Muscle of leg (tissue), 11 donors: ENCODE results near the gene OSBPL5. TPM values are rescaled to one million over a fixed set of nuclear protein-coding genes. Genes with fewer than 3 reads are reported as not detected.
"Not testable (repeated sequence)": the region's sequence is repeated elsewhere in the genome, so short reads cannot be mapped to it uniquely, and the experiment has no call there.

ENCODE experiments used
- DNase-seq: peaks from one replicate; pipeline ENCODE4 v3.0.0; 2013
- H3K27ac ChIP-seq: one replicate; pipeline ENCODE4 v1.5.1; 2013; ENCODE audit warnings: mild to moderate bottlenecking, low read length, control low read depth
- H3K27me3 ChIP-seq: one replicate; pipeline ENCODE4 v1.6.1; 2013; ENCODE audit warnings: low read length; ENCODE audit not compliant: control insufficient read depth, insufficient read depth
- H3K36me3 ChIP-seq: one replicate; pipeline ENCODE4 v1.6.1; 2013; ENCODE audit warnings: low read length; ENCODE audit not compliant: control insufficient read depth, insufficient read depth
- H3K4me1 ChIP-seq: one replicate; pipeline ENCODE4 v1.6.1; 2013; ENCODE audit warnings: low read length; ENCODE audit not compliant: control insufficient read depth, insufficient read depth
- H3K4me3 ChIP-seq: one replicate; pipeline ENCODE4 v1.5.1; 2013; ENCODE audit warnings: low read length, control low read depth
- H3K9me3 ChIP-seq: replicated peaks from 2 replicates; pipeline ENCODE4 v1.6.1; 2013; ENCODE audit warnings: low read depth, low read length; ENCODE audit not compliant: control insufficient read depth
- WGBS: methylation state at CpG from one replicate; pipeline ENCODE4 v1.1.5; 2013; ENCODE audit warnings: missing lambda C conversion rate; ENCODE audit not compliant: insufficient coverage; 5-methylcytosine and 5-hydroxymethylcytosine counted together
- polyA plus RNA-seq, 8 donors: library from polyadenylated mRNA; unstranded; fragments of 120-200 nt; gene quantifications; one replicate each; pipeline versions ENCODE4 v1.2.1 to v1.2.3, GENCODE V29; 2013; ENCODE audit warnings: inconsistent platforms in 1 of 8, low replicate concordance in 1 of 8; ENCODE audit not compliant: insufficient read length in 8 of 8, insufficient read depth in 1 of 8
- total RNA-seq: library from RNA; stranded (reverse); fragments of 120-200 nt; gene quantifications from one replicate; pipeline ENCODE4 v1.2.4, GENCODE V29; 2013

Gene OSBPL5
- total and polyA plus RNA-seq, 9 donors, result 10.8 to 20.4 (median 16.2) TPM

DNA sequence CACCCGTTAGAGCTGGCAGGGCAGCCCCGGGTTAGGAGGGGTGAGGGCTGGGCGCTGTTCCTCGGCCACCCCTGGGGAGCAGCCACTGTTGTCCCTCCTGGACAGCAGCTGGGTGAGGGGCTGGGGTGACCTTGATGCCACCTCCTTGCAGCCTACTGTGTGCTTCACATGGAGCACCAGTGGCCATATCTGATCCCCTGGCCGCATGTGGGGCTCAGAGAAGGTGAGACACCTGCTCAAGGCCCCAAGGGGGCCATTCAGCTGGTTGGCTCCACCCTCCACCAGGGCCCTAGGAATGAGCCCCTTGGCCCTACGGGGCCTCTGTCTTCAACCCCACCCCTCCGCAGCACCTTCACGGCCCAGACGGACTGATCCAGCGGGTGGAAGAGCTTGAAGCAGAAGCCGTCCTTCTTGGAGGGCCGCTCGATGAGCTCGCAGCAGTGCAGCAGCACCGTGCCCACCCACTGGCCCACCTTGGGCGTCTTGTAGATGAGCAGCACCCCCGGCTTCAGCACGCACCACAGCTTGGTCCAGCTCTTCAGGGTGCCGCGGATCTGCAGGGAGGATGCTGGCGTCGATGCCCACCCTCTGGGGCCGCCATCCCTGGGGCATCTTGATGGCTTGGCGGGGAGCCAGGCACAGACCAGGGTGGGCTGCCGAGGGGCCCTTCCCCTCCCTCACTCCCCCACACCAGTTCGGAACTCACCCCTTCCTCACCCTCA, 44.9 kb downstream of the OSBPL5 start:
- DNase-seq, result no peak
- Histone ChIP-seq H3K4me3 (no peak overlapping the region), H3K36me3 (peaks cover 56% of the 10 kb centered on the region), H3K9me3 (peaks cover 5% of the 10 kb centered on the region), H3K27ac (no peak overlapping the region), H3K4me1 (peaks cover 3% of the 10 kb centered on the region), H3K27me3 (no peaks in the 10 kb centered on the region)
- WGBS, result 90% methylated on average over 24 of the region's 26 CpGs

DNA sequence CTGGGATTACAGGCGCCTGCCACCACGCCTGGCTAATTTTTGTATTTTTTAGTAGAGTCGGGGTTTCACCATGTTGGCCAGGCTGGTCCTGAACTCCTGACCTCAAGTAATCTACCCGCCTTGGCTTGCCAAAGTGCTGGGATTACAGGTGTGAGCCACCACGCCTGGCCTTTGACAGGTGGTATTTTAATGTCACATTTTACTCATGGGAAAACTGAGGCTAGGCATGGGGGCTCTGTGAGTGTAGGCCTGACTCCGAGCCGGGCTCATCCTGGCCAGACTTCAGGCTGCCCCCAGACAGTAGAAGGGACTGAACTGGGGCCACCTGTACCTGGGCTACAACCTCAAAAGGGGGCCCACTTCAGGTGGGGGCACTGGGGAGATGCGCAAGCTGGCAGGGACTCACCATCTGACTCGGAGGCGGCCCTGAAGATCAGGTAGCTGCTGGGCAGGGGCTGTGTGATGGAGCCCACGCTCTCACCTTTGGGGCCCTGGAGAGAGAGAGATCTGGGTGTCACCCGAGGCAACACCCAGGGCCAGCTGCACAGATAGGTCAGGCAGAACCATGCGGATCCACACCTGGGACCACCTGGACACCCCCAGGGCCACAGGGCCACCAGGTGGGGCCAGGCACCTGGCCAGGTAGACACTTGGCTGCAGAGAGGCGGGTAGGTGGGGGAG, 45.8 kb downstream of the OSBPL5 start:
- no peaks in the 10 kb centered on the region for H3K27me3 ChIP-seq
- H3K9me3 ChIP-seq, result peaks cover 10% of the 10 kb centered on the region
- peaks cover 1% of the 10 kb centered on the region for H3K4me1 ChIP-seq
- no peak overlapping the region for H3K27ac ChIP-seq
- 96% methylated on average over 12 of the region's 14 CpGs for WGBS
- no peak for DNase-seq
- H3K36me3 ChIP-seq, result peaks cover 49% of the 10 kb centered on the region
- no peak overlapping the region for H3K4me3 ChIP-seq

DNA sequence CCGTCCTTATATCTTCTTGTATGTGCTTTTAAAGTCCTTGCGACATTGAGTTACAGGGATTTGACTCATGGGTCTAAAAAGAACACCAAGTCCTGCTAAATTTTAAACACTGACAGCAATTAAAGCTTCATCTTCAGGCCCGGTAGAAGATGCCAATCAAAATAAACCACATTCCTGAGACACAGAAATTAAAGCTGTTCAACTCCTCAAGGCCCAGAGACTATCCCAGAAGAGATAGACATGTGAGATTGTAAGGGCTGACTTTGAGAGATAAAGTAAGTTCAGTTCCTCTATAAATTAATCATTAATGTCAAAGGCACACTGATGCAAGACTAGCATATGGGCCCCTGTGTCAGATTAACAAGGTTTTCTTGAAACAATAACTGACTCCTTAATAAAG, 49.8 kb downstream of the OSBPL5 start:
- peaks cover 12% of the 10 kb centered on the region for H3K9me3 ChIP-seq
- H3K27me3 ChIP-seq, result no peaks in the 10 kb centered on the region
- DNase-seq, result no peak
- peaks cover 20% of the 10 kb centered on the region for H3K36me3 ChIP-seq
- no peak overlapping the region for H3K4me3 ChIP-seq
- no CpG with 5 or more reads among the region's 3 CpGs for WGBS
- H3K4me1 ChIP-seq, result no peaks in the 10 kb centered on the region
- H3K27ac ChIP-seq, result no peak overlapping the region

DNA sequence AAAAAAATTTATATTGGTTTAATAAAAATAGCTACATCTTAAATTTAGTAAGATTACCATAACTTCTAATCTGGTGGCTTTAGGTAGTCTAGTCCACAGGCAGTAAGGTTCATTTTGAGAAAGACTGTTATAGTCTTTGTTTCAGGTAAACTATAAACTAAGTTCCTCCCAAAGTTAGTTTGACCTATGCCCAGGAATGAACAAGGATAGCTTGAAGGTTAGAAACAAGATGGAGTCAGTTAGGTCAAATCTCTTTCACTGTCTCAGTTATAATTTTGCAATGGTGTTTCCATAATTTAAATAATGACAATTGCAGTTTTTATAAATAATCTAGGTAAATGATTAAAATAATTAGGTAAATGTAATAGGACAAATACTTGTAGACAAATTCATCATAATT, 51.4 kb downstream of the OSBPL5 start:
- H3K27me3 ChIP-seq, DNase-seq, H3K4me3 ChIP-seq, H3K27ac ChIP-seq, H3K4me1 ChIP-seq: not testable (repeated sequence)
- peaks cover 12% of the 10 kb centered on the region for H3K9me3 ChIP-seq
- peaks cover 14% of the 10 kb centered on the region for H3K36me3 ChIP-seq

DNA sequence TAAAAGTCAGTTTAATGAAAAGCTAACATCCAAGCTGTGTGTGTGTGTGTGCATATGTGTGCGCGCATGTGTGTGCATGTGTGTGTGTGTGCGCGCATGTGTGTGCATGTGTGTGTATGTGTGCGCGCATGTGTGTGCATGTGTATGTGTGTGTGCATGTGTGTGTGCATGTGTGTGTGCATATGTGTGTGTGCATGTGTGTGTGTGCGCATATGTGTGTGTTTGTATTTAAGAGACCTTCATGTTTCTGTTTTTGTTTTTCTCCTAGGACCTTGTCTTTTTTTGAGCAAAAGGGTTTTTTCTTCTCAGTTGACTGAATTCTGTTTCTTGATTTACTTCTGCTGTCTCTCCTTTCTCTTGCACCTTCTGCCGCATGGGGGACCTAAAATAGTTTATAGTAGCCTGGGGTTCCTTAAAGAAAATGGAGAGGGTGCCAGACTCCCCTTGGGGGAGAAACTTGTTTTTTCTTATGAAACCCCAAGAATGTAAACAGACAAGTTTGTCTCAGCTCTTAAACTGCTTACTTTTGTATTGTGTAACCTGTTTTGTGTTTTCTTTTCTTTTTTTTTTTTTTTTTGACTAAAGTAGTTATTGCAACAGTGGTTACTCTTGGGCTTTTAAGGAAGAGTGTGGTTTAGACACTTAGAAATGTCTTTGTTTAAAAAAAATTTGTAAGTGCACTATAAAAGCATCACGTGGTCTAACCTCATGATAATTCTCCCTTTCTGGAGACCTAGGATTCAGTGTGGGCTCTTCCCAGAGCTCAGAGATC, 53.0 kb downstream of the OSBPL5 start:
- H3K27me3 ChIP-seq, result no peaks in the 10 kb centered on the region
- H3K9me3 ChIP-seq, result peaks cover 12% of the 10 kb centered on the region
- no peak overlapping the region for H3K27ac ChIP-seq
- 75% methylated on average over 2 of the region's 9 CpGs for WGBS
- no peaks in the 10 kb centered on the region for H3K4me1 ChIP-seq
- DNase-seq, result no peak
- H3K4me3 ChIP-seq, result no peak overlapping the region
- H3K36me3 ChIP-seq, result peaks cover 18% of the 10 kb centered on the region

DNA sequence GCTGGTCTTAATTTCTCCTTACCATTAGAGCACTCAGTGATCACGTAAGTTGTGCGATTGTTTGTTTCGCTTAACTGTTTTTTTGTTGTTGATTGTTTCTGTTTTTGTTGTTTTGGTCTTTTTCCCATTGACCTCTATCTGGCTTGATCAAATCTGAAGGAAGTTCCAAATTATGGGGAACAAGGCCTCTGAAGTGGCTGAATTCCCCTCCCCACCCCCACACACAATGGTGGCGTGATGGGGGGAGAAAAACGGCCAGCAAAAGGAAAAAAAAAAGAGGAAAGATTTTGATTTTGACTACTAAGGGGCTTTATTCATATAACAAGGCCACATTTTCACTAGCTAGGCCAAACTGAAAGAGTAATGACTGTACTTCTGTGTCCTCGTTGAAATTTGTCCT, 53.6 kb downstream of the OSBPL5 start:
- no peak overlapping the region for H3K4me3 ChIP-seq
- H3K9me3 ChIP-seq, result peaks cover 12% of the 10 kb centered on the region
- no peak overlapping the region for H3K27ac ChIP-seq
- no peak for DNase-seq
- H3K36me3 ChIP-seq, result peaks cover 20% of the 10 kb centered on the region
- no peaks in the 10 kb centered on the region for H3K4me1 ChIP-seq
- H3K27me3 ChIP-seq, result no peaks in the 10 kb centered on the region
- no CpG with 5 or more reads among the region's 6 CpGs for WGBS

DNA sequence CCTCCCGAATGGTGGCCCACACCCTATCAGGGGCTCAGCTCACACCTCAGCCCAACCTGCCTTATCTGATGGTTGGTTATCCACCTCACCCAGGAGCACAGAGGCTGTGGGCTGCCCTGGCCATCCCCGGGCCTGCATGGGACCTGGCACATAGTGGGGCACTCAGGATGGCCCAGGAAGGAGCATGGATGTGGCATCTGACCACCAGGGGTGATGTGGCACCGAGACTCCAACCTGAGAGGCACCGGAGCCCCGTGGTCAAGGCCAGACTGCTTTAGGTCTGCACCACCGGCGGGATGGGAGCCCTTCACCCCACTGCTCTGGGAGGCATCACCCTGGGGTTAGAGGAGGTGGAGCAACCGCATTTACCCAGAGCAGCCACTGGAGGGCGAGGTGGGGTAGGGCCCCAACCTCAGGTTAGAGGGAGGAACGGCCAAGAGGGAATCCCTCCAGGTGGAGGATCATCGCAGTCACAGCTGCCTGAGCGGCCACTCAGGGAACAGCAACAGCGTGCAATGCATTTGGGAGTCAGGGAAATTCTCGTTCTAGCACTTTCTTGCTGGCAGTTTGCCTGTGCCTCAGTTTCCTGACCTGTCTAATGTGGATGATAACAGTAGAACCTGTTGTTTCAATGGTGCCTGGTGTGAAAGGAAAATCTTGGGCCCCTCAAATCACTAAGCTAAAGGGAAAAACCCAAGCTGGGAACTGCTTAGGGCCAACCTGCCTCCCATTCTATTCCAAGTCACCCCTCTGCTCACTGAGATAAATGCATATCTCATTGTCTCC, 55.0 kb downstream of the OSBPL5 start:
- Histone ChIP-seq H3K4me1 (no peaks in the 10 kb centered on the region), H3K4me3 (no peak overlapping the region), H3K27ac (no peak overlapping the region), H3K27me3 (no peaks in the 10 kb centered on the region), H3K36me3 (peaks cover 20% of the 10 kb centered on the region), H3K9me3 (peaks cover 5% of the 10 kb centered on the region)
- no peak for DNase-seq
- WGBS, result 60% methylated on average over 9 of the region's 14 CpGs

DNA sequence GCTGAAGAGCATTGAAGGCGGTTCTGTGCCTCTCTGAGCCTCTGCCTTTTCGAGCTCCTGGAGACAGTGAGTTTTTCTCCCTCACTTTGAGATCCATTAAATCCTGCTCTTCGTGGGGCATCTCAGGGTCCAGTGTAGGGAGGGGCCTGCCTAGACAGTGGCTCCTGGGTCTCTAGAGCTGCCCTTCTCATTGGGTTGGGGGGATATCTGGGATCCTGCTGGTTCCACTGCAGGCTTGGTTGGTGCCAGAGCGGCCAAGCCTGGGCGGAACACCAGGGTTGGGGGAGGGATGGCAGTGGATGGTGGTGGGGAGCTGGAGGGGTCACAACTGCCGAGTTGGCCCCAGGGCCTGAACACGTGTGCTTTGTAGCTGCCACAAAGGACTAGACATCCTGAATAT, 55.7 kb downstream of the OSBPL5 start:
- H3K4me1 ChIP-seq, result no peaks in the 10 kb centered on the region
- DNase-seq, result no peak
- H3K27ac ChIP-seq, result no peak overlapping the region
- H3K4me3 ChIP-seq, result no peak overlapping the region
- H3K27me3 ChIP-seq, result no peaks in the 10 kb centered on the region
- peaks cover 20% of the 10 kb centered on the region for H3K36me3 ChIP-seq
- WGBS, result 100% methylated on average over 2 of the region's 7 CpGs
- peaks cover 2% of the 10 kb centered on the region for H3K9me3 ChIP-seq

DNA sequence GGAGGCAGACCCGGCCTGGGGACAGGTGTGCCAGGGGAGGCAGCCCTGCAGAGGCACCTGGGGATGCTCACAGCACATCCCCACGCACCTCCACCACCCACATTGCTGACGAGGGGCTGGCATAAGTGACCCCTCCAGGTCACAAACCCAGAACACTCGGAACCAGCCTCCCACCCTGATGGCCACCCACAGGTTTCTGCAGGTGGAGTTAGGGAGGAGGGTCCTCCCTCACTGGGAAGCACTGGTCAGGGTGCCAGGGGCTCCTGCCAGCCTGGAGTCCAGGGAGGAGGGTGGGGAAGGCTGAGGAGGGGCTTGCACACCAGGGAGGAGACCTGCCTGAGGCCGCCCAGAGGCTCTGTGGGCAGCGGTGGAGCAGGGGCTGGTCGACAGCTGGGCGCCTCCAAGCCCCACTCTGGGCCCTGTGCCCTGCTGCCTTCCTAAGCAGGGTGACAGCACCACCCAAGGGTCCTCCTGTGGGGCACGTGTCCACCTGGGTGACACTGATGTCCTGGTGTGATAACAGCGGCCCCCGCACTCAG, 56.9 kb downstream of the OSBPL5 start:
- Histone ChIP-seq H3K27ac (no peak overlapping the region), H3K4me1 (no peaks in the 10 kb centered on the region), H3K9me3 (no peaks in the 10 kb centered on the region), H3K27me3 (no peaks in the 10 kb centered on the region), H3K4me3 (no peak overlapping the region), H3K36me3 (peaks cover 24% of the 10 kb centered on the region)
- DNase-seq, result no peak
- 81% methylated on average over 6 of the region's 11 CpGs for WGBS
